Stimulated activated CD4-positive, alpha-beta T cell treated with anti-CD3 and anti-CD28 coated beads, Interleukin-12 subunit alpha, Interleukin-12 subunit beta, amount 100 ng/mL, for 48 hours (primary cell): ENCODE measurements around the gene APOM.
A peak's percentile ranks its signal among the peaks of the same experiment; 100 is the strongest.

Source experiments
- DNase-seq, 3 donors: peaks; one replicate each; pipeline ENCODE4 v3.0.0-alpha.2; 2020; ENCODE audit warnings: low read depth in 2 of 3, low spot score in 1 of 3

APOM gene

GRCh38 chr6:31677955-31678354 is 22.3 kb downstream of the APOM start:
- no peak for DNase-seq

DNA sequence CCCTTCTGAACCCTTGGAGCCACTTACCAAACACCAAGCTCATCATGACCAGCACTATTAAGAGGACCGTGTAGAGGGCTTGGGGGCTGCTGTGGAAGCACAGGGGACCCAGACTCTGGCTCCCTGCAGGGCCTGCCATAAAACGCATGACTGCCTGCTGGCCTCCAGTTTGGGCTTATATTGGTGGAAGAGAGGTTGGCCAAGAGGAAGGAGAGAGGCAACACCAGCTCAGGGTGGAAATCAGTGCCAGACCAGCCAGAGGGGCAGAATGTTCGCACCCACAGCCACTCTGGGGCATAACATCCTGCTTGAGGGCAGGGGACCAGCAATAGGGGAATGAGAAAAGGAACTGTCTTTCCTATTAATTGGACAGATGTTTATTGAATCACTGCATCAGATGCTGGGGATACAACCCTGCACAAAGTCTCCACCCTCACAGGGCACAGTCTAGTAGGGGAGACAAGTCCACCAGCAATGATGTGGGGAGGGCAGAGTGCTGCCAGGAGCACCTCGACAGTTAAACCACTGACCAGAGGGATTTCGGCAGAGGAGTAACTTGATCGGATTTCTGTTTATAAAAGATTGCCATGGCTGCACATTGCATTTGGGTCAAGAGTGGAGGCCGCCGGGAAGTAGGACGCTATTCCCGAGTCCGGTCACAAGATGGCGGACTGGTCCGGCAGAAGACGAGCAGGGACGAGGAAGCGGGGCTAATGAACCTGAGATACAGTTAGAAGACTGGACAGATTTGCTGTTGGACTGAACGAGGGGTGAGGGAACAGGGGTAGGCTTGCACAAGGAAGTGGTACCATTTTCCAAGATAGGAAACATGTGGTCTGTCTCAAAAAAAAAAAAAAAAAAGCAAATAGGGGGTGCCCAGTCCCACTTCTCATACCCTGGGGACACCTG is 24.8 kb downstream of the APOM start, which contains the start of gene LY6G5C:
TSS of gene LY6G5C (minus strand) at position 842 of the 909 bp plus-strand sequence. CDS start at position 148, 694 bp downstream.
- DNase-seq = peak; percentile 45 to 62 (median 58)

DNA sequence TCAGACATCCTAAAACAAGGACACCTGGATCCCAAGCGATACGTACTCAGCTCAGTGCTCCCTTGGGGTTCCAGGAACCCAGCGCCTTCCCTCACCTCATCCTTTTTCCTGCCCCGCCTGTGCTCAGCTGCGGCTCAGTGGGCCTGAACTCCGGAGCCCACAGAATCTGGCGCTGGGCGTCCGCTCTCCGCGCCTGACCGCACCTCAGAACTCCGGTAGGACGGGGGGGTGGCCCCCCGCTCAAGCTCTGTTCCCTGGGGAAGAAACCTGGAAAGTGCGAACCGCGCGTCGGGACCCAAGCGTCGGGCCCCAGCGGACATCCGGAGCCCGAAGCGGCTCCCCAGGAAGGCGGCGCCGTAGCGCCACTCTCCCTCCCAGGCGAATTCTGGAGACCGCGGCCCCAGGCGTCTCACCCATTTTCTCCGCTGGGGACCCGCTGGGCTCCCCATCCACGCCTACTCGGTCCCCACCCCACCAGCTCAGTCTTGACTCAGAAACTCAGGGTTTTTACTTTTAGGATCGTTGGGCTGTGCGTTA is 25.5 kb downstream of the APOM start:
- peak in 2 of 3 donors; percentile 12 to 42 for DNase-seq

DNA sequence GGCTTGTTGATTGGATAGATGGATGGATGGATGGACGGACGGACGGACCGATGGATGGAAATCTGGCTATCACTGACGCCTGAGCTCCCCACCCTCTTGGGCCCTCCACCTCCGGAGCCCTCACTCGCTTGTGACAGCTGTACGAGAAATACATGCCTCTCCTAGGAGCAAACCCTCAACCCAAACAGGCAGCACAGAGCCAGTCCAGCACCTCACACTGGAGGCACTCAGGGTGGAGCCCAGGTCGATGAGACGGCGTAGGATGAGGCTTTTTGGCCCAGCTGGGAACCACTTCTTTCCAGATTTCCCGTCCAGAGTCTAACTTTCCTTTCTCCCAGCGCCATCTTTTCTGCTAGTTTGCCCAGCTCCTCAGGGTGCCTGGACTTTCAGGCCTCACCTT is 27.9 kb downstream of the APOM start:
- no peak for DNase-seq

- no peak for DNase-seq
These were observed 30.8 kb downstream of the APOM start for GRCh38 chr6:31686483-31686882.

GRCh38 chr6:31687321-31687720 is 31.6 kb downstream of the APOM start:
- no peak for DNase-seq

GRCh38 chr6:31687860-31688693 is 32.4 kb downstream of the APOM start:
- DNase-seq = no peak

DNA sequence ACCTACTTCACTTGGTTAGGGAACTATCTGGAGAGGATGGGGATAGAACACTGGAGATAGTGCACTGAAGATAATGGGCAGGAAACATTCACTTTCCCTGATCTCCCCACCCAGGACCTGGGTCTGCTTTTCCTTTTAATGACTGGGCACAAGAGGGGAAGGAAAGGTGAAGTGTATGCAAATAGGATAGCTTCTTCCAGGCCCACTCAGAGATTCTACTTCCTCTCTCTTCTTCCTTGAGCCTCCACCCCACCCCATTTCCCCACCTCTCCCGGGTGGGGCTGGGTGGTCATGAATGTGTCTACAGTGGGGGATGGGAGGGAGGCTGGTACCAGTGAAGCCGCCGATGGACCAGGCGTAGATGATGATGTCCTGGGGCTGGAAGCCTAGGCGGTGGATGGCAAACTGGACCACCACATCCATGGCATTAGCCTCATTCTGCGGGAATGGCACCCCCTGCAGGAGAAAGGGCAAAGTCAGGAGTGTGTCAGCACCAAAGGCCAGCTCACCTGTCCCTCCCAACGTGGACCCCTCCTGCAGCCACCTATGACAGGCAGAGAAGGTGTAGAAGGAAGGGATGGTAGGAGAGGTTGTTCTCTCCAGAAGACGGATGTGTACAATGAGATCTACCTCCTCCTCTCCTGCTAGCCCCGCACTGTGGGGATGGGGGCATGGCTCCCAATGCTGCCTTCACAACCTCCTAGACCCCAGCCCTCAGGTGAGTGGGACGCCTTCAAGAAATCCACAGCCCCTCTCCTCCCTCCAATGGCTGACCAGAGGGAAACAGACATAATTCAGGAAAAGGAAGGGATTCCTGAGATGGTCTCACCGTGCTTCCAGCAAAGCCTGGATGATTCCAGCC is 33.8 kb downstream of the APOM start:
- DNase-seq = no peak

GRCh38 chr6:31690231-31691077 is 34.8 kb downstream of the APOM start:
- DNase-seq = no peak

- no peak for DNase-seq
These were observed 35.4 kb downstream of the APOM start for GRCh38 chr6:31691078-31691463.

DNA sequence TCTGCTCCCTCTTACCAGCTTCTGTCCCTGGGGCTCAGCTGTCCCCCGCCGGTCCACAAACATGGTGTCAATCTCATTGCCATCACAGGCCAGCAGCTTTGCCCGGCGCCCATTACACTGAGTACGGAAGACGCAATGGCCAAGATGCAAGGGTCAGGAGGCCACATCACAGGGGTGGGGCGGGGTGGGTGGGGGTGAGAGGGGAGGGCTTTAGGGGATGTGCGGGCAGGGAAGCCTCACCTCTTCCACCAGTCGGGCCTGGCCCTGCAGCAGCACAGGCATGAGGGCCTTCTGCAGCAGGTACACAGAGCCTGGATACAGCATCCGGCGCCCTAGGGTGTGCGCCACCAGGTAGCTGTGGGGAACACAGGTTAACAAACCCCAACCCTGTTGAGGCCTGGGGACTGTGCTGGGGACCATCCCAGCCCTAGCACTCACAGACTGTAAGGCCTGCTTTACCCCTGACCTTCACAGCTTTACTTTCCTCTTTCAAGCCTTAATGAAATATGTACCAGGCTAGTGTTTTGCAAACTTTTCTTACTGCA is 35.9 kb downstream of the APOM start:
- DNase-seq = no peak

GRCh38 chr6:31692353-31692752 is 36.7 kb downstream of the APOM start:
- no peak for DNase-seq

GRCh38 chr6:31692886-31693285 is 37.2 kb downstream of the APOM start:
- DNase-seq = no peak

DNA sequence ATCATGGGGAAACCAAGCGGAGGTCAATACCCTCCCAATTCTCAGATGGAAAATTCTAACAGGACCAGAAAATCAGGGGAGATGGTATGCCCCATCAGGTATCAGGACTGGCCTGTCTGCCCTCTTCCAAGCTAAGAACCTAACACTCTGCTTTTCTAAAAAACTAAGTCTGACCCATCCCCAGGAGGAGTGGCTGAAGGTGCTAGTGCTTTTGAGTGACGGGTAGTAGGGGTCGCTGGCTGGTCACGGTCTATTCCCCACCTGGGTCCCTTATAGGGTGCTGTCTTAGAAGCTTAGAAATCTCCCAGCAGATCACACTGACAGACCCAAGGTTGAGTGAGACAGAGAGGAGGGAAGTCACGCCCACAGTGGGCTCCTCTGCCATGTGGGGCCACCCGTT is 37.8 kb downstream of the APOM start:
- no peak for DNase-seq

DNA sequence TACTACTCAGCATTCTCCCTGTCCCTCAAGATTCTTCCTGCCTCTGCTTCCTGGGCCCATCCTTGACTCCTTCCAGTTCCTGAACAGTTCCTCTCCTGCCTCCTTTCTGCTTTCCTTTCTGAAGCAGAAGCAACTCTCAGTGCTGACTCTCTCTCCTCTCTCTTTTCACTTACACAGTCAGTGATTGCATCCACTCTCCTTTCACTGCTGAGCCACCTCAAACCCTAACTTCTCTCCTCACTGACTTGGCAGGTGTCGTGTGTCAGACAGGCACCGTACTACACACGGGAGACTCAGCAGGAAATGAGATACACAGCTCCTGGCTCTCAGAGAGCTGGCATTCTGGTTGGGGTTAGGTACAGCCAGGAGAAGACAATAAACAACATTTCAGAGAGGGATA is 41.9 kb downstream of the APOM start:
- DNase-seq = no peak

DNA sequence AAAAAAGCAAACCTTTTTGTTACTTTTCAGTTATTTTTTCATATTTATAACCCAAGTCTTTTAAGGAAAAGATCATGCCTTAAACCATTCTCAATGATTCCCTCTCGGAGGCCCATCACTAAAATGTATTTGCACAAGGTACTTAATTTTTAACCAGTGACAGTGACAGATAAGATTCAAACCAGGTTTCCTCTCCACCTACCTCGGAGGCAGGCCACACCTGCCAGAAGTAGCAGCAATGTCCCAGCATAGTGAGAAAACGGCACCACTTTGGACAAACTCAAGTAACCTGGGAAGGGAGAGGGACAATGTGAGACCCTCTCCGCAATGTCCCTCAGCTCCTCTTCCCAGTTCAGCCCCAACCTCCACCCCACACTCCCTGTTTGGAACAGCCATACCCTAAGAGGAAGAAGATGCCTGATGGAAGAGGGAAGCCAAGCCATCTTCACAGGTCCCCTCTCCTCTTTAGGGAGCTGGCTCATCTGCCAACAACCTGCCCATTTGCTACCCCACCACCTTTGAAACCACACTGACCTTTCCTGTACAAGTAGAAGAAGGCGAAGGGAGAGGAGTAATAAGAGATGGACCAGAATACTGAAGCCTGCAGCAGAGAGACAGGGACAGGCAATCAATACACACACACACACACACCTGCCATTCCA is 45.2 kb downstream of the APOM start:
- DNase-seq = no peak

- no peak for DNase-seq
These were observed 46.1 kb downstream of the APOM start for GRCh38 chr6:31701666-31702404.

GRCh38 chr6:31702405-31702818 is 46.7 kb downstream of the APOM start:
- DNase-seq = peak; percentile 16 to 20 (median 20)
